GM18499 (cell line): ENCODE measurements around the gene RAB11B.
"Not testable (repeated sequence)": the region's sequence is repeated elsewhere in the genome, so short reads cannot be mapped to it uniquely, and the experiment has no call there.

ENCODE experiments used
- ATAC-seq: cut with Tn5 transposase; IDR thresholded peaks from one replicate; pipeline ENCODE4 v1.9.1; 2021; ENCODE audit warnings: moderate number of reproducible peaks; ENCODE audit not compliant: insufficient read depth, unreplicated experiment

Gene RAB11B

DNA sequence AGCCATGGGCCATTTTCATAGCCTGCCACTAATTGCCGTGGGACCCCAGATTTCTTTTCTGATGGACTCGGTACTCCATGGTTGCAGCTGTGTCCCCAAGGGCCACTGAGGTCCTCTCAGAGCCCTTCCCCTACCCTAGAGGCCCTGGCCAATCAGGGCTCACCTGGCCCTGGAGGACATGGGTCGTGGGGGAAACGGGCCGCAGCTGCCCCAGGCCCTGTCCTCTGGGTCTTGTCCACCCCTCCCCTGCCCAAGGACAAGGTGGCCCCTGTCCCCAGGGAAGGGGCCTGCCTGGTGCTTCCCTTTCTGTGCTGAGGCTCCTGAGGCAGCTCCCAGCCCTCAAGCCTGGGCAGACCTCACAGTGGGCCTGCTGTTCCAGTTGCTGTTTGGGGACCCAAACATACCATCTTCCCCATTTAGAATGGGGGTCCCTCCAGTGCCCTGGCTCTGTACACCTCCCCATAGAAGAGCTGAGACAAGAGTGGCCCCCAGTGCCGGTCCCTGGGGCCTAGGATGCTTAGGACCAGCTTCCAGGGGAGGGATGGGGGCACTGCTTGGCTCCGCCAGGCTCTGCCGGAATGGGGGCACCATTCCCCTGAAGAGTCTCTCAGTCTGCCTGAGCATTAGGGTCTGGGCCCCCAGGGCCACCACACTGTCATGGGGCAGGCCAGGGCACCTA, 3.2 kb downstream of the RAB11B start:
- no peak for ATAC-seq

DNA sequence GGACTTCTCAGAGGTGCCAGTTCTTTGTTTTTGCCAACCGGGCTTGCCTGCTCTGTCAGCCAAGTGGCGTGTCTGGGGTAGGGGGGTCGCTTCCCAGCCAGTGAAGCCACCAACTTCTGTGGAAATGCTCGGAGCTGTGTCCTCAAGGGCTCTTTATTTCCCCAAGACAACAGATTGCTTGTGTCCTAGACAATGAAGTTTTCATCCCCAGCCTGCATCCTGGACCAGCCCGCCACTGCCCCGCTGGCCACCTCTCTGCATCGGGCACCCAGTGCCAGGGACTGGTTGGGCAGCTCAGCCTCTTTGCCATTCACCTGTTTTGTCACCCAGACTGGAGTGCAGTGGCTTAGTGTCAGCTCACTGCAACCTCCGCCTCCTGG, 3.7 kb downstream of the RAB11B start:
- ATAC-seq: no peak

DNA sequence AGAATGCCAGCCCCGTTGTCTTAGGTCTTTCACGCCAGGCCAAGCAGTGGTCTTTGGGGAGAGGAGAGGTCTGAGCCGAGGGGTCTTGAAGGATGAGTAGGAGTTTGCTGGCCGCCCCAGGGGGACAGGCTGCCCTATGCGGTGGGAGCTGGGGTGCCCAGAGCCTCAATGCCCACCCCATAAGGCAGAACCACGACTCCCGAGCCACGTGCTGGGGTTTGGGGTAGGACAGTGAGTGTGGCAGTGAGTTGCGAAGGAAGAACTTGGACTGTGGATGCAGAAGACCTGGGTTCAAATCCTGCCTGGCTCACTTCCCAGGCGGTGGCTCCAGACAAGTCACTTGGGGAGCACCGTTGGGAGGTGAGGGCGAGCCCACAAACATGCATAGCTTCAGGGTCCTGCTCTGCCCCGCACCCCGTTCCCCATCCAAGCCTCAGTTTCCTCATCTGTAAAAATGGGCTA, 5.5 kb downstream of the RAB11B start:
- ATAC-seq: no peak

- ATAC-seq: no peak
Observed at GRCh38 chr19:8396185-8396562, 6.0 kb downstream of the RAB11B start.

- ATAC-seq: no peak
Observed at GRCh38 chr19:8396563-8397203, 6.5 kb downstream of the RAB11B start.

GRCh38 chr19:8397271-8397670, 7.1 kb downstream of the RAB11B start:
- no peak for ATAC-seq

DNA sequence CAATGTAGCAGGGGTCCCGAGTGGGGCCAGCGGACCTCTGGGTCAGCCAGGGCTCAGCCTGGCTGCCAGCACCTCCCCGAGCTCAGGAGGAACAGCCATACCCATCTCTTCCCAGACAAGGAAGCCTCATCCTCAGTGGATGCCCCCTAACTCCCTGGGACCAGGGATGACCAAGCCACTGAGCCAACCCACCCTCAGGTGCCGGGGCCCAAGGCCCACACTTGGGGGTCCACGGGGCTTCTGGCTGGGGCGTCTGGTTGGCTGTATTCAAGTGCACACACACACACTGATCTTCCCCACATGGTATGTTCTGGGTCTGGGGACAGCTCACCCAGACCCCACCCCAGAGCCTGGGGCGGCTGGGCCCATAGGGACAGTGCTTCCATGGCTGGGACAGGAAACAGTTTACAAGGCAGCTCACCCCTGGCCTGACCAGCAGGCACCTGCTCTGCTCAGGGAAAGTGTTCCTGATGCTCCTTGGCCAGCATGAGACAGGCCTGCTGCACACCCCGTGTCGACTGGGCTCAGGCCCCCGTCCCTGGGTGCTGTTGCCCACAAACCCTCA, 7.7 kb downstream of the RAB11B start:
- no peak for ATAC-seq

DNA sequence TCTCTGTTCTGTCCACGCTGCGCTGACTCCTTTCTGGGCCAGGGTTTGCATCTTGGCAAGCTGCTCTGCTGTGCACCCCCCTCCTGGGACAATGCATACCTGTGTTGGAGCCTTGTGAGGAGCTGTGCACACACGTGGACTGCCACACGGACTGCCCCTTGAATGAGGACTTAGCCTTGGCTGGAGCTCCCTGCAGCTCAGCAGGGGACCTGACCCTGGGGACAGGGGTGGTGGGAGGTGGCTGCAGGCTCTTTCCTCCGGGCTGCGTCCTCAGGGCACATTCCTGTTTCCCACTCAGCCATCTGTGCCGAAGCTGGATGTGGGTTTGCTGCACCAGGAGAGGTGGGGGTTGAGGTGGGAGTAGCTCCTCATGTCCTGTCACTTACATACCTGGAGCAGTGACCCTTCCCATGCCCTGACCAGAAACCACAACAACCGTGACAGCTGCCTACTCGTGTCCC, 8.2 kb downstream of the RAB11B start:
- no peak for ATAC-seq

DNA sequence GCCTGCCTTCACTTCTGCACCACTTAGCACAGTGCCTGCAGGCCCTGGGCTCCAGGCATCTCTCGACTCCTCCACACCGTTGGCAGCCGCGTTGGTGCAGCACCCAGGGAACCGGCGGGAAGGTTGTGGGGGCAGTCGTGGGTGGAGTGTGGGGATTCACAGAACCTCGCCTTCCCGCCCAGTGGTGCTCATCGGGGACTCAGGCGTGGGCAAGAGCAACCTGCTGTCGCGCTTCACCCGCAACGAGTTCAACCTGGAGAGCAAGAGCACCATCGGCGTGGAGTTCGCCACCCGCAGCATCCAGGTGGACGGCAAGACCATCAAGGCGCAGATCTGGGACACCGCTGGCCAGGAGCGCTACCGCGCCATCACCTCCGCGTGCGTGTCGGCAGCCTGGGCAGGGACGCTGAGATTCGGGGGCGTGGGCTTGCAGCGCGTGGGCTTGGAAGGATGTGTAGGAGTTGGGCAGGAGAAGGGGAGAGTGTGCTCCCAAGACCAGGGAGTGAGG, 9.6 kb downstream of the RAB11B start:
- no peak for ATAC-seq

DNA sequence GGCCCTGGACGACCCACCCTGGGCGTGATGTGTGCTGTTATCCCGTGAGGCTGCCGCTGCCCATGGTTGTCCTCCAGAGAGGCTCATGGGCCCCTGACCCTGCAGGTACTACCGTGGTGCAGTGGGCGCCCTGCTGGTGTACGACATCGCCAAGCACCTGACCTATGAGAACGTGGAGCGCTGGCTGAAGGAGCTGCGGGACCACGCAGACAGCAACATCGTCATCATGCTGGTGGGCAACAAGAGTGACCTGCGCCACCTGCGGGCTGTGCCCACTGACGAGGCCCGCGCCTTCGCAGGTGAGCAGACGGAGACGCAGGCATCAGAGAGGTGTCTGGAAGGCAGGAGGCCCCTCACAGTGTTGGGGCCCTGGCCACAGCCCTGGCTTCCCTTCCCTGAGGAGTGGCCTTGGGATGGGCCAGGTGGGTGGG, 11.8 kb downstream of the RAB11B start:
- no peak for ATAC-seq

GRCh38 chr19:8403098-8403819, 13.1 kb downstream of the RAB11B start:
- no peak for ATAC-seq

- ATAC-seq: no peak
Observed at GRCh38 chr19:8403820-8404109, 13.6 kb downstream of the RAB11B start.

GRCh38 chr19:8404391-8405151, 14.4 kb downstream of the RAB11B start:
- ATAC-seq: no peak

- ATAC-seq: not testable (repeated sequence)
Observed at GRCh38 chr19:8410718-8411117, 20.6 kb downstream of the RAB11B start.

- peak; percentile 72 for ATAC-seq
Observed at GRCh38 chr19:8412783-8413628, 22.8 kb downstream of the RAB11B start, which contains the start of gene MARCHF2. MARCHF2 (plus strand) TSS chr19:8413305; CDS start chr19:8421841, 8,536 bp downstream.

DNA sequence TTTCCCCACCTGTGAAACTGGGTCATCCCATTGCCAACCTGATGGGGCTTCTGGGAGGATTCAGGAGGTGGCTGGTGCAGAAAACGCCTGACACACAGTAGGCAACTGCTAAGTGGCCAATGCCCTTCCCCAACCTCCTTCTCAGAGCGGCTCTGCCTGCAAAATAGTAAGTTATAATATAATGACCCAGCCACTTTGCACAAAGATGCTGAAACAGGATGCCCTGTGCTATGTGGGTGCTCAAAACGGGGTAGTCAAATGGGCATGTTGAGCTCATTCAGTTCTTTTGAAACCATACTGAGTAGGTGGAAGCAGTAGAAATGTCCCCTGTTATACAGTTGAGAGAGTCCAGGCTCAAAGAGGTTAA, 23.5 kb downstream of the RAB11B start:
- no peak for ATAC-seq

DNA sequence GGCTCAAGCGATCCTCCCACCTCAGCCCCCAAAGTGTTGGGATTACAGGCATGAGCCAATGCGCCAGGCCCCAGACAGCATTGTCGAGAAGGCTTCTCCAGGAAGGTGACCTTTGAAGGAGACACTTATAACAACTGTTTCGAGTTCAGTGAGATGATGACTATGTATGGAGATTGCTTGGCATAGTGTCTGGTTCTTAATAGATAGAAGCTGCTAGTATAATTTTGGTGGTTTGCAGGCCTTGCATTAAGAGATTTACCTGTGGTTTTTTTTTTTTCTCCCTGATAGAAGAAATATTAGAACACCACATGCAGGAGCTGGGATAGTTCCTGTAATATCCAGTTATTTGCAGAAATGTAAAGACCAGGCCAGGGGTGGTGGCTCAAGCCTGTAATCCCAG, 26.6 kb downstream of the RAB11B start:
- no peak for ATAC-seq

DNA sequence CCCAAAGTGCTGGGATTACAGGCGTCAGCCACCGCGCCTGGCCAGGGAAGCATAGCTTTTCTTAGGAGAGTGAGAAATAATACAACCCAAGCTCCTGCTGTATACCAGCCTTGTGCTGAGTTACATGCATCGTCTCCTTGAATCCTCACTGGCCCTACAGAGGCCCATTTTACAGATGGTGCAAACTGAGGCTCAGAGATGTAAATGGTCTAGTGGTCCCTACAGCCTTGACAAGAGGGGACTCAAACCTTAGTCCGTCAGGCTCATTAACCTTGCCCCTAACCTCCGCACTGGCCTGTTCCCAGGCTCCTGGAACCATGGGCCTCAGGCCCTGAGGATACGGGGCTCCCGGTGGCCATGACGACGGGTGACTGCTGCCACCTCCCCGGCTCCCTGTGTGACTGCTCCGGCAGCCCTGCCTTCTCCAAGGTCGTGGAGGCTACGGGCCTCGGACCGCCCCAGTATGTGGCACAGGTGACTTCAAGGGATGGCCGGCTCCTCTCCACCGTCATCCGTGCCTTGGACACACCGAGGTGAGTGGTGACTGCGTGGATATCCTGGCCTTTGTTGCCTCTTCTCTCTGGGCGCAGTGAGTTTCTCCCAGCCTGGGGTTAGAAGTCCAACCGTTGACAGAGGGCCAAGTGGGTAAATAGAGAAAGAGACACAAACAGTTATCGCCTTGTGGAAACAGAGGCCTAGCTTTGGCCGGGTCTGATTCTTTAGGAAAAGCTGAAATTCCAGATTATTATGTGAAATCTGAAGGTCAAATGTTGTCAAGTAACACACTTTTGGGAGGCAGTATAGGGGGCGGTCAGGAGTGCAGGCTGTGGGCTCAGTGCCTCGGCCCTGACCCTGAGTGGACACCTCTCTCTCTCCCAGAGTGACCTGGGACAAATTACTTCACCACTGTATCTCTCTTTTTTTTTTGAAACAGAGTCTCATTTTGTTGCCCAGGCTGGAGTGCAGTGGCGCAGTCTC, 31.6 kb downstream of the RAB11B start:
- no peak for ATAC-seq
